ENCODE data around the gene SPNS3.

Gene SPNS3

GRCh38 chr17:4426499-4427208, 7.1 kb upstream of the SPNS3 start:
- Histone ChIP-seq H3K27me3 (ENCODE audit: control insufficient read depth in 1 of 2, insufficient read depth in 2 of 2, low read length in 2 of 2) (no peaks in the 10 kb centered on the region), H3K9ac (ENCODE audit: low read depth in 1 of 2, low read length in 2 of 2) (no peak overlapping the region), H3K9me3 (ENCODE audit: control insufficient read depth in 1 of 2, low read length in 2 of 2) (no peaks in the 10 kb centered on the region), H3K4me3 (ENCODE audit: low read depth in 1 of 2, low read length in 2 of 2) (no peak overlapping the region), H3K4me1 (ENCODE audit: control insufficient read depth in 1 of 2, insufficient read depth in 2 of 2, low read length in 2 of 2) (peaks cover 5 to 6% of the 10 kb centered on the region in 2 donors), H3K27ac (ENCODE audit: low read depth, low read length) (no peak overlapping the region), H3K36me3 (ENCODE audit: control insufficient read depth in 1 of 2, insufficient read depth in 2 of 2, low read length in 2 of 2) (no peaks in the 10 kb centered on the region)

- Histone ChIP-seq H3K9me3 (ENCODE audit: control insufficient read depth in 1 of 2, low read length in 2 of 2) (no peaks in the 10 kb centered on the region), H3K27ac (ENCODE audit: low read depth, low read length) (no peak overlapping the region), H3K36me3 (ENCODE audit: control insufficient read depth in 1 of 2, insufficient read depth in 2 of 2, low read length in 2 of 2) (no peaks in the 10 kb centered on the region), H3K9ac (ENCODE audit: low read depth in 1 of 2, low read length in 2 of 2) (no peak overlapping the region), H3K4me3 (ENCODE audit: low read depth in 1 of 2, low read length in 2 of 2) (no peak overlapping the region), H3K27me3 (ENCODE audit: control insufficient read depth in 1 of 2, insufficient read depth in 2 of 2, low read length in 2 of 2) (no peaks in the 10 kb centered on the region), H3K4me1 (ENCODE audit: control insufficient read depth in 1 of 2, insufficient read depth in 2 of 2, low read length in 2 of 2) (peaks cover 5 to 6% of the 10 kb centered on the region in 2 donors)
These were observed 6.2 kb upstream of the SPNS3 start for GRCh38 chr17:4427505-4427904.

- peaks cover 8 to 11% of the 10 kb centered on the region in 2 donors for H3K4me1 ChIP-seq (ENCODE audit: control insufficient read depth in 1 of 2, insufficient read depth in 2 of 2, low read length in 2 of 2)
- H3K27ac ChIP-seq (ENCODE audit: low read depth, low read length): no peak overlapping the region
- H3K27me3 ChIP-seq (ENCODE audit: control insufficient read depth in 1 of 2, insufficient read depth in 2 of 2, low read length in 2 of 2): peaks cover 4 to 6% of the 10 kb centered on the region in 2 donors
- no peak overlapping the region for H3K4me3 ChIP-seq (ENCODE audit: low read depth in 1 of 2, low read length in 2 of 2)
- H3K9me3 ChIP-seq (ENCODE audit: control insufficient read depth in 1 of 2, low read length in 2 of 2): no peaks in the 10 kb centered on the region
- no peak overlapping the region for H3K9ac ChIP-seq (ENCODE audit: low read depth in 1 of 2, low read length in 2 of 2)
- H3K36me3 ChIP-seq (ENCODE audit: control insufficient read depth in 1 of 2, insufficient read depth in 2 of 2, low read length in 2 of 2): no peaks in the 10 kb centered on the region
These were observed 2.6 kb downstream of the SPNS3 start for GRCh38 chr17:4436381-4436780.

GRCh38 chr17:4436846-4437245, 3.1 kb downstream of the SPNS3 start:
- Histone ChIP-seq H3K9ac (ENCODE audit: low read depth in 1 of 2, low read length in 2 of 2) (no peak overlapping the region), H3K27me3 (ENCODE audit: control insufficient read depth in 1 of 2, insufficient read depth in 2 of 2, low read length in 2 of 2) (peaks cover 4 to 6% of the 10 kb centered on the region in 2 donors), H3K4me3 (ENCODE audit: low read depth in 1 of 2, low read length in 2 of 2) (no peak overlapping the region), H3K27ac (ENCODE audit: low read depth, low read length) (no peak overlapping the region), H3K4me1 (ENCODE audit: control insufficient read depth in 1 of 2, insufficient read depth in 2 of 2, low read length in 2 of 2) (peaks cover 8 to 11% of the 10 kb centered on the region in 2 donors), H3K9me3 (ENCODE audit: control insufficient read depth in 1 of 2, low read length in 2 of 2) (no peaks in the 10 kb centered on the region), H3K36me3 (ENCODE audit: control insufficient read depth in 1 of 2, insufficient read depth in 2 of 2, low read length in 2 of 2) (no peaks in the 10 kb centered on the region)

- Histone ChIP-seq H3K9ac (ENCODE audit: low read depth in 1 of 2, low read length in 2 of 2) (no peak overlapping the region), H3K36me3 (ENCODE audit: control insufficient read depth in 1 of 2, insufficient read depth in 2 of 2, low read length in 2 of 2) (no peaks in the 10 kb centered on the region), H3K4me1 (ENCODE audit: control insufficient read depth in 1 of 2, insufficient read depth in 2 of 2, low read length in 2 of 2) (peaks cover 8 to 11% of the 10 kb centered on the region in 2 donors), H3K27ac (ENCODE audit: low read depth, low read length) (no peak overlapping the region), H3K4me3 (ENCODE audit: low read depth in 1 of 2, low read length in 2 of 2) (no peak overlapping the region), H3K9me3 (ENCODE audit: control insufficient read depth in 1 of 2, low read length in 2 of 2) (no peaks in the 10 kb centered on the region), H3K27me3 (ENCODE audit: control insufficient read depth in 1 of 2, insufficient read depth in 2 of 2, low read length in 2 of 2) (peaks cover 4 to 6% of the 10 kb centered on the region in 2 donors)
These were observed 4.6 kb downstream of the SPNS3 start for GRCh38 chr17:4438162-4438944.

GRCh38 chr17:4440021-4440420, 6.3 kb downstream of the SPNS3 start:
- H3K27ac ChIP-seq (ENCODE audit: low read depth, low read length): no peak overlapping the region
- no peak overlapping the region for H3K4me3 ChIP-seq (ENCODE audit: low read depth in 1 of 2, low read length in 2 of 2)
- H3K9me3 ChIP-seq (ENCODE audit: control insufficient read depth in 1 of 2, low read length in 2 of 2): no peaks in the 10 kb centered on the region
- H3K9ac ChIP-seq (ENCODE audit: low read depth in 1 of 2, low read length in 2 of 2): no peak overlapping the region
- H3K4me1 ChIP-seq (ENCODE audit: control insufficient read depth in 1 of 2, insufficient read depth in 2 of 2, low read length in 2 of 2): peaks cover 16% of the 10 kb centered on the region in 2 donors
- H3K36me3 ChIP-seq (ENCODE audit: control insufficient read depth in 1 of 2, insufficient read depth in 2 of 2, low read length in 2 of 2): no peaks in the 10 kb centered on the region
- peaks cover 4 to 6% of the 10 kb centered on the region in 2 donors for H3K27me3 ChIP-seq (ENCODE audit: control insufficient read depth in 1 of 2, insufficient read depth in 2 of 2, low read length in 2 of 2)

GRCh38 chr17:4440690-4441686, 7.2 kb downstream of the SPNS3 start:
- Histone ChIP-seq H3K9me3 (ENCODE audit: control insufficient read depth in 1 of 2, low read length in 2 of 2) (no peaks in the 10 kb centered on the region), H3K9ac (ENCODE audit: low read depth in 1 of 2, low read length in 2 of 2) (no peak overlapping the region), H3K36me3 (ENCODE audit: control insufficient read depth in 1 of 2, insufficient read depth in 2 of 2, low read length in 2 of 2) (no peaks in the 10 kb centered on the region), H3K4me3 (ENCODE audit: low read depth in 1 of 2, low read length in 2 of 2) (no peak overlapping the region), H3K27ac (ENCODE audit: low read depth, low read length) (no peak overlapping the region), H3K4me1 (ENCODE audit: control insufficient read depth in 1 of 2, insufficient read depth in 2 of 2, low read length in 2 of 2) (peaks cover 17% of the 10 kb centered on the region in 2 donors), H3K27me3 (ENCODE audit: control insufficient read depth in 1 of 2, insufficient read depth in 2 of 2, low read length in 2 of 2) (peaks cover 4 to 6% of the 10 kb centered on the region in 2 donors)

GRCh38 chr17:4442582-4442981, 8.8 kb downstream of the SPNS3 start:
- H3K9me3 ChIP-seq (ENCODE audit: control insufficient read depth in 1 of 2, low read length in 2 of 2): no peaks in the 10 kb centered on the region
- no peak overlapping the region for H3K9ac ChIP-seq (ENCODE audit: low read depth in 1 of 2, low read length in 2 of 2)
- no peaks in the 10 kb centered on the region for H3K36me3 ChIP-seq (ENCODE audit: control insufficient read depth in 1 of 2, insufficient read depth in 2 of 2, low read length in 2 of 2)
- H3K4me3 ChIP-seq (ENCODE audit: low read depth in 1 of 2, low read length in 2 of 2): no peak overlapping the region
- H3K4me1 ChIP-seq (ENCODE audit: control insufficient read depth in 1 of 2, insufficient read depth in 2 of 2, low read length in 2 of 2): peaks cover 17% of the 10 kb centered on the region in 2 donors
- H3K27ac ChIP-seq (ENCODE audit: low read depth, low read length): no peak overlapping the region
- H3K27me3 ChIP-seq (ENCODE audit: control insufficient read depth in 1 of 2, insufficient read depth in 2 of 2, low read length in 2 of 2): peaks cover 4 to 6% of the 10 kb centered on the region in 2 donors

GRCh38 chr17:4443476-4443875, 9.7 kb downstream of the SPNS3 start:
- H3K27me3 ChIP-seq (ENCODE audit: control insufficient read depth in 1 of 2, insufficient read depth in 2 of 2, low read length in 2 of 2): peaks cover 4 to 6% of the 10 kb centered on the region in 2 donors
- no peak overlapping the region for H3K4me3 ChIP-seq (ENCODE audit: low read depth in 1 of 2, low read length in 2 of 2)
- peaks cover 17% of the 10 kb centered on the region in 2 donors for H3K4me1 ChIP-seq (ENCODE audit: control insufficient read depth in 1 of 2, insufficient read depth in 2 of 2, low read length in 2 of 2)
- no peaks in the 10 kb centered on the region for H3K9me3 ChIP-seq (ENCODE audit: control insufficient read depth in 1 of 2, low read length in 2 of 2)
- no peak overlapping the region for H3K9ac ChIP-seq (ENCODE audit: low read depth in 1 of 2, low read length in 2 of 2)
- H3K27ac ChIP-seq (ENCODE audit: low read depth, low read length): no peak overlapping the region
- no peaks in the 10 kb centered on the region for H3K36me3 ChIP-seq (ENCODE audit: control insufficient read depth in 1 of 2, insufficient read depth in 2 of 2, low read length in 2 of 2)
